ENCODE data around the gene DHX30. TPM values are rescaled to one million over a fixed set of nuclear protein-coding genes. Genes with fewer than 3 reads are reported as not detected.

The DHX30 gene
- total RNA-seq, 1 donor from 2014 or later: 99.5 TPM

DNA sequence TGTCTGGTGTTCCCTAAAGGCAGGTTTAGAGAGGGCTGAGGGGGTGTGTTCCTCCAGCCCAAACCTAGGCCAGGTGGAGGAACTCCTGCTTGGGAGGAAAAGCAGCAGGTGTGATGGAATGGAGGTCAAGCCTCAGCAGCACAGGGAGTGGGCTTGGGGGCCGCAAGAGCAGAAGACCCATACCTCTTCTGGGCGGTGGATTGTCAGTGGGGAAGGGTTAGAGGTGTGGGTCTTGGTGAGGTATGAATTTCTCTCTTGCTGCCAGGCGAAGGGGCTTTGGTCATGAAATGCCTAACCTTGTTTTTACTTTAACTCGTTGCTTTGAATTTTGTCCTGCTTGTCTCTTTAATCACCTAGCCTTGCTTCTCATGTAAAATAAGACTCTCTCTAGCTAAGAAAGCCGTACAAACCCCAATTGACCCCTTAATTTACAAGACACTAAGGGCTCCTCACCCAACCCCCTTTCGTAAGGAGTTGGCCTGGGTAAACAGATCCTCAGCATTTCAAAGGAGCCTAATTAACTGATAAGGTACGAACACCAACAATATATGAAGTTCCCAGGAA, 38.9 kb downstream of the DHX30 start:
- TF ChIP-seq, protein P1, sequence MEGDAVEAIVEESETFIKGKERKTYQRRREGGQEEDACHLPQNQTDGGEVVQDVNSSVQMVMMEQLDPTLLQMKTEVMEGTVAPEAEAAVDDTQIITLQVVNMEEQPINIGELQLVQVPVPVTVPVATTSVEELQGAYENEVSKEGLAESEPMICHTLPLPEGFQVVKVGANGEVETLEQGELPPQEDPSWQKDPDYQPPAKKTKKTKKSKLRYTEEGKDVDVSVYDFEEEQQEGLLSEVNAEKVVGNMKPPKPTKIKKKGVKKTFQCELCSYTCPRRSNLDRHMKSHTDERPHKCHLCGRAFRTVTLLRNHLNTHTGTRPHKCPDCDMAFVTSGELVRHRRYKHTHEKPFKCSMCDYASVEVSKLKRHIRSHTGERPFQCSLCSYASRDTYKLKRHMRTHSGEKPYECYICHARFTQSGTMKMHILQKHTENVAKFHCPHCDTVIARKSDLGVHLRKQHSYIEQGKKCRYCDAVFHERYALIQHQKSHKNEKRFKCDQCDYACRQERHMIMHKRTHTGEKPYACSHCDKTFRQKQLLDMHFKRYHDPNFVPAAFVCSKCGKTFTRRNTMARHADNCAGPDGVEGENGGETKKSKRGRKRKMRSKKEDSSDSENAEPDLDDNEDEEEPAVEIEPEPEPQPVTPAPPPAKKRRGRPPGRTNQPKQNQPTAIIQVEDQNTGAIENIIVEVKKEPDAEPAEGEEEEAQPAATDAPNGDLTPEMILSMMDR (conservative IDR thresholded peaks at IDR 0.05): no peak
- Mint-ChIP-seq H3K27ac (no peak overlapping the region), H3K4me3 (no peak overlapping the region), H3K9me3 (no peaks in the 10 kb centered on the region), H3K4me1 (ENCODE audit: unreplicated experiment) (peaks cover 4% of the 10 kb centered on the region), H3K36me3 (peaks cover 25% of the 10 kb centered on the region), H3K27me3 (no peaks in the 10 kb centered on the region)
- no peak for DNase-seq (ENCODE audit: extremely low spot score, unreplicated experiment)

DNA sequence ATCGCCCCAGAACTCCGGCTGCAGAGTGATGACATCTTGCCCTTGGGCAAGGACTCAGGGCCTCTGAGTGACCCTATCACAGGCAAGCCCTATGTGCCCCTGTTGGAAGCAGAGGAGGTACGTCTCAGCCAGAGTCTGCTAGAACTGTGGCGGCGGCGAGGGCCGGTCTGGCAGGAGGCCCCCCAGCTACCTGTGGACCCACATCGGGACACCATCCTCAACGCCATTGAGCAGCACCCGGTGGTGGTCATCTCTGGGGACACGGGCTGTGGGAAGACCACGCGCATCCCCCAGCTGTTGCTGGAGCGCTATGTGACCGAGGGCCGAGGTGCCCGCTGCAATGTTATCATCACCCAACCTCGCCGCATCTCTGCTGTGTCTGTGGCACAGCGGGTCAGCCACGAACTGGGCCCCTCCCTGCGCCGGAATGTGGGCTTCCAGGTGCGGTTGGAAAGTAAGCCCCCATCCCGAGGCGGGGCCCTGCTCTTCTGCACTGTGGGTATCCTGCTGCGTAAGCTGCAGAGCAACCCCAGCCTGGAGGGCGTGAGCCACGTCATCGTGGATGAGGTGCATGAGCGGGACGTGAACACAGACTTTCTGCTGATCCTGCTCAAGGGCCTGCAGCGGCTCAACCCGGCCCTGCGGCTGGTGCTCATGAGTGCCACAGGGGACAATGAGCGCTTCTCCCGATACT, 43.4 kb downstream of the DHX30 start:
- Mint-ChIP-seq H3K36me3 (peaks cover 21% of the 10 kb centered on the region), H3K4me3 (no peak overlapping the region), H3K9me3 (no peaks in the 10 kb centered on the region), H3K4me1 (ENCODE audit: unreplicated experiment) (no peaks in the 10 kb centered on the region), H3K27me3 (no peaks in the 10 kb centered on the region), H3K27ac (no peak overlapping the region)
- TF ChIP-seq, protein P1 (conservative IDR thresholded peaks at IDR 0.05): no peak
- no peak for DNase-seq (ENCODE audit: extremely low spot score, unreplicated experiment)

DNA sequence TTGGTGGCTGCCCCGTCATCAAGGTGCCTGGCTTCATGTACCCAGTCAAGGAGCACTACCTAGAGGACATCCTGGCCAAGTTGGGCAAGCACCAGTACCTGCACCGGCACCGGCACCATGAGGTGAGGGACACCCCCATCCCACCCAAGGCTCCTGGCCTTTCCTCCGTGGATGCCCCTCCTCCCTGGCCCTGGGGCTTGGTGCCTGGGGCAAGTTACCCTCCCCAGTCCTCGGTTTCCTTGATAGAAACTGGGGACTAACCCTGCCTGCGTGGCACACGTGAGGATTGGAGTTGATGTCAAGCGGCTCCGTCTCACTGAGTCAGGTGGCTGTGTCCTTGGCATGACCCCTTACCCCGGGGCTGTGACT, 43.9 kb downstream of the DHX30 start:
- TF ChIP-seq, protein P1 (conservative IDR thresholded peaks at IDR 0.05): no peak
- Mint-ChIP-seq H3K4me1 (ENCODE audit: unreplicated experiment) (no peaks in the 10 kb centered on the region), H3K9me3 (no peaks in the 10 kb centered on the region), H3K27me3 (no peaks in the 10 kb centered on the region), H3K4me3 (no peak overlapping the region), H3K36me3 (peaks cover 17% of the 10 kb centered on the region), H3K27ac (no peak overlapping the region)
- no peak for DNase-seq (ENCODE audit: extremely low spot score, unreplicated experiment)

DNA sequence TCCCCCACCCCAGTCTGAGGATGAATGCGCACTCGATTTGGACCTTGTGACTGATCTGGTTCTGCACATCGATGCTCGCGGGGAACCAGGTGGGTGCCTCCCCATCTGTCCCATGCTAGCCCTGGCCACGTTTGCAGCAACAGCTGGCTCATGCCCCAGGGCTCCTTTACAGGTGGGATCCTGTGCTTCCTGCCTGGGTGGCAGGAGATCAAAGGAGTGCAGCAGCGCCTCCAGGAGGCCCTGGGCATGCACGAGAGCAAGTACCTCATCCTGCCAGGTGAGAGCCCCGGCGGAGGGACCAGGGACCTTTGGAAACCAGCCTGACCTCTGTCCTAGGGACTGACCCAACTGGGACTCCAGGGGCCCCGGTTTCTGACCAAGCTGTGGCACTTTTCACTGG, 44.3 kb downstream of the DHX30 start:
- H3K27me3 Mint-ChIP-seq: no peaks in the 10 kb centered on the region
- no peak overlapping the region for H3K4me3 Mint-ChIP-seq
- DNase-seq (ENCODE audit: extremely low spot score, unreplicated experiment): no peak
- no peak overlapping the region for H3K27ac Mint-ChIP-seq
- H3K36me3 Mint-ChIP-seq: peaks cover 14% of the 10 kb centered on the region
- no peaks in the 10 kb centered on the region for H3K9me3 Mint-ChIP-seq
- TF ChIP-seq, protein P1 (conservative IDR thresholded peaks at IDR 0.05): no peak
- no peaks in the 10 kb centered on the region for H3K4me1 Mint-ChIP-seq (ENCODE audit: unreplicated experiment)

DNA sequence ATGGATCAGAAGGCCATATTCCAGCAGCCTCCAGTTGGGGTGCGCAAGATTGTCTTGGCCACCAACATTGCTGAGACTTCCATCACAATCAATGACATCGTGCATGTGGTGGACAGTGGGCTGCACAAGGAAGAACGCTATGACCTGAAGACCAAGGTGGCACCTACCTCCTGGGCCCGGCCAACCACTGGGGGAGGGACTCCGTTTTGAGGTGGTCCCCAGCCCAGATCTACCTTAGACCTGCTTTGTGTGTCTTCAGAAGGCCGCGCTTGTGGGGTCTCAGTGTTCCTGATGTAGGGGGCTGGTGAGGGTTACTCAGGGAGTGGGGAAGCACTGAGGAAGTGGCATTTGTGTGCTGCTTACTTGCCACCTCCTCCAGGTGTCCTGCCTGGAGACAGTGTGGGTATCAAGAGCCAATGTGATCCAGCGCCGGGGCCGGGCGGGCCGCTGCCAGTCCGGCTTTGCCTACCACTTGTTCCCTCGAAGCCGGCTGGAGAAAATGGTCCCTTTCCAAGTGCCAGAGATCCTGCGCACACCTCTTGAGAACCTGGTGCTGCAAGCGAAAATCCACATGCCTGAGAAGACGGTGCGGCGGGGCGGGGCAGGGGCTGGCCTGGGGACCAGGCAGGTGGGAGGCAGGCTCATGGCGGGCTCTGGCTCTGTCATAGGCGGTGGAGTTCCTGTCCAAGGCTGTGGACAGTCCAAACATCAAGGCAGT, 45.0 kb downstream of the DHX30 start:
- no peak overlapping the region for H3K27ac Mint-ChIP-seq
- no peak for DNase-seq (ENCODE audit: extremely low spot score, unreplicated experiment)
- H3K4me1 Mint-ChIP-seq (ENCODE audit: unreplicated experiment): no peaks in the 10 kb centered on the region
- TF ChIP-seq, protein P1 (conservative IDR thresholded peaks at IDR 0.05): no peak
- no peak overlapping the region for H3K4me3 Mint-ChIP-seq
- no peaks in the 10 kb centered on the region for H3K27me3 Mint-ChIP-seq
- peaks cover 14% of the 10 kb centered on the region for H3K36me3 Mint-ChIP-seq
- no peaks in the 10 kb centered on the region for H3K9me3 Mint-ChIP-seq
